GM12878 (cell line): ENCODE data around the gene CMTM1. TPM values are rescaled to one million over a fixed set of nuclear protein-coding genes. Genes with fewer than 3 reads are reported as not detected.

ENCODE experiments used
- ATAC-seq: fragments of 200-7000 bp; cut with Tn5 transposase; 3 replicates; pipeline ENCODE4 v1.9.1; 2020; ENCODE audit warnings: mild to moderate bottlenecking, moderate library complexity
- BruUV-seq: library from RNA; stranded (reverse); fragments of 400-500 nt; replicated peaks from 2 replicates; lab custom pipeline; 2021; lab: Mats Ljungman, UMichigan
- CTCF ChIA-PET: fragments of 300-600 bp; sonication (Branson Sonifier 250); formaldehyde crosslinking; extraction: SDS; loops from one replicate; lab custom pipeline; 2021; ENCODE audit warnings: inconsistent platforms; lab: Yijun Ruan, JAX
- POLR2A ChIA-PET: fragments of 350-600 bp; formaldehyde crosslinking; extraction: SDS; loops from one replicate; lab custom pipeline; 2021; ENCODE audit warnings: inconsistent platforms; lab: Charles Lee
- RAD21 ChIA-PET: fragments of 300-600 bp; sonication (Branson Sonifier 250); formaldehyde crosslinking; loops from one replicate; lab custom pipeline; 2023; ENCODE audit warnings: antibody characterized with exemption; ENCODE audit not compliant: unreplicated experiment; lab: Charles Lee
- SMC1A ChIA-PET: fragments of 300-600 bp; sonication (Branson Sonifier 250); formaldehyde crosslinking; loops from one replicate; lab custom pipeline; 2023; ENCODE audit not compliant: unreplicated experiment, uncharacterized antibody; lab: Charles Lee
- DNase-seq: peaks from one replicate; pipeline ENCODE4 v3.0.0-alpha.2; 2011; ENCODE audit warnings: low read depth, low spot score
- FAIRE-seq: peaks from 3 replicates; lab custom pipeline; 2011; peaks lifted over from hg19 to GRCh38; lab: Jason Lieb, UNC
- H2AFZ ChIP-seq: 2 replicates; pipeline ENCODE4 v1.6.0; 2011; ENCODE audit warnings: low read depth, low read length, control low read depth; ENCODE audit not compliant: control insufficient read depth
- H3K27ac ChIP-seq: 2 replicates; pipeline ENCODE4 v1.5.1; 2011; ENCODE audit warnings: control low read depth; ENCODE audit not compliant: control insufficient read depth, insufficient read depth
- H3K27me3 ChIP-seq, 2 experiments: replicated peaks in 1 of 2; 2 replicates each; pipeline versions ENCODE4 v1.6.0 to v1.6.1; 2011; ENCODE audit warnings: low read length in 1 of 2; ENCODE audit not compliant: control insufficient read depth in 2 of 2, insufficient read depth in 2 of 2
- H3K36me3 ChIP-seq, 2 experiments: 2 replicates each; pipeline ENCODE4 v1.5.1; 2011; ENCODE audit warnings: low read length in 1 of 2; ENCODE audit not compliant: control insufficient read depth in 2 of 2, insufficient read depth in 2 of 2
- H3K4me1 ChIP-seq: 2 replicates; pipeline ENCODE4 v1.6.1; 2011; ENCODE audit warnings: mild to moderate bottlenecking, low read length, moderate library complexity, mixed read lengths; ENCODE audit not compliant: control insufficient read depth, insufficient read depth
- H3K4me2 ChIP-seq: 2 replicates; pipeline ENCODE4 v1.6.0; 2011; ENCODE audit warnings: control low read depth; ENCODE audit not compliant: control insufficient read depth, insufficient read depth
- H3K4me3 ChIP-seq: fragments of 200-600 bp; sonication (generic); 2 replicates; pipeline ENCODE4 v1.5.1; 2016
- H3K79me2 ChIP-seq: 2 replicates; pipeline ENCODE4 v1.6.0; 2011; ENCODE audit warnings: low read length; ENCODE audit not compliant: control insufficient read depth, insufficient read depth
- H3K9ac ChIP-seq: 2 replicates; pipeline ENCODE4 v1.8.0; 2011; ENCODE audit warnings: low read length, control low read depth, mixed read lengths; ENCODE audit not compliant: control insufficient read depth, insufficient read depth
- H3K9me3 ChIP-seq: replicated peaks from 3 replicates; pipeline ENCODE4 v1.5.1; 2011; ENCODE audit warnings: mild to moderate bottlenecking, low read length; ENCODE audit not compliant: control insufficient read depth, insufficient read depth
- H4K20me1 ChIP-seq: 2 replicates; pipeline ENCODE4 v1.6.0; 2011; ENCODE audit not compliant: control insufficient read depth, insufficient read depth
- FOS ChIP-seq: IDR thresholded peaks from 3 replicates; pipeline ENCODE4 v1.6.1; 2011; ENCODE audit warnings: borderline replicate concordance; ENCODE audit not compliant: insufficient read length; ENCODE audit errors: extremely low read depth
- IKZF1 ChIP-seq: fragments of 450-650 bp; conservative IDR thresholded peaks from 2 replicates; pipeline ENCODE4 v1.6.1; 2017; ENCODE audit warnings: antibody characterized with exemption, mild to moderate bottlenecking
- NR2C2 ChIP-seq: IDR thresholded peaks from 2 replicates; pipeline ENCODE4 v1.6.1; 2011; ENCODE audit warnings: borderline replicate concordance, low read depth; ENCODE audit not compliant: control insufficient read depth, insufficient read length
- SIX5 ChIP-seq: IDR thresholded peaks from 2 replicates; pipeline ENCODE4 v1.6.1; 2011; ENCODE audit warnings: mild to moderate bottlenecking, low read depth, low read length, moderate library complexity; ENCODE audit not compliant: severe bottlenecking
- SMAD1 ChIP-seq: fragments of 450-650 bp; IDR thresholded peaks from 2 replicates; pipeline ENCODE4 v1.6.1; 2018; ENCODE audit warnings: mild to moderate bottlenecking, low read depth; ENCODE audit not compliant: partially characterized antibody
- SMAD5 ChIP-seq: IDR thresholded peaks from 2 replicates; pipeline ENCODE4 v1.6.1; 2016; ENCODE audit warnings: antibody characterized with exemption, low read depth
- TBL1XR1 ChIP-seq: IDR thresholded peaks from 2 replicates; pipeline ENCODE4 v1.6.1; 2012; ENCODE audit warnings: low read depth, low read length, improper control_type of control experiment
- USF2 ChIP-seq: IDR thresholded peaks from 2 replicates; pipeline ENCODE4 v1.6.1; 2011; ENCODE audit warnings: low read depth, low read length, improper control_type of control experiment, borderline replicate concordance
- YBX1 ChIP-seq: fragments of 450-650 bp; IDR thresholded peaks from 2 replicates; pipeline ENCODE4 v1.6.1; 2016; ENCODE audit warnings: antibody characterized with exemption
- ZNF24 ChIP-seq: fragments of 450-650 bp; IDR thresholded peaks from 2 replicates; pipeline ENCODE4 v1.6.1; 2017; ENCODE audit warnings: antibody characterized with exemption, mild to moderate bottlenecking
- ZNF274 ChIP-seq: IDR thresholded peaks from one replicate; pipeline ENCODE4 v1.8.0; 2011; ENCODE audit not compliant: insufficient read length, insufficient read depth
- WGBS: methylation state at CpG from one replicate; pipeline ENCODE4 v1.1.6; 2016; ENCODE audit warnings: low lambda C conversion rate; ENCODE audit not compliant: insufficient replicate concordance, insufficient coverage; ENCODE audit errors: missing lambda C conversion rate; 5-methylcytosine and 5-hydroxymethylcytosine counted together
- in situ Hi-C: fragments of 300-500 bp; cut with MboI; formaldehyde crosslinking; loops from 9 replicates; pipeline ENCODE4 v1.14.3; 2018; ENCODE audit warnings: mixed read lengths
- intact Hi-C: fragments of 100-400 bp; cut with micrococcal nuclease; formaldehyde crosslinking; loops from one replicate; pipeline ENCODE4 v1.14.2; 2022; ENCODE audit not compliant: unreplicated experiment
- polyA plus RNA-seq, 11 experiments: library from polyadenylated mRNA; depleted of rRNA in 4 of 11; unstranded in 6 of 11; stranded (reverse) in 5 of 11; fragments of >200 nt; fragmentation: Nextera tagmentation in 4 of 11; fragmentation: Illumina TruSeq in 1 of 11; extraction: Ambion mirVana in 4 of 11; extraction: Trizol in 1 of 11; gene quantifications; 1 replicate in 1 of 11; 2 replicates in 10 of 11; pipeline versions ENCODE4 v1.2.1 to v1.2.3, GENCODE V29; 2011 to 2016; ENCODE audit warnings: inconsistent platforms in 2 of 11, missing spikeins in 2 of 11, low read depth in 1 of 11
- total RNA-seq, 4 experiments: library from RNA; depleted of rRNA in 3 of 4; stranded (reverse); fragments of >200 nt in 3 of 4; fragmentation: Illumina TruSeq in 1 of 4; extraction: Trizol in 1 of 4; gene quantifications; 2 replicates each; pipeline versions ENCODE4 v1.2.1 to v1.2.3, GENCODE V29; 2013 to 2021
- TF ChIP-seq, protein P1 (sequence below): fragments of 150-350 bp; IDR thresholded peaks from 2 replicates; pipeline ENCODE4 v1.6.1; 2016; ENCODE audit warnings: low read depth, low read length

The CMTM1 gene
- total and polyA plus RNA-seq, 10 of the 15 experiments (the other 5 are each of a cell fraction or from before 2014, with no cell fraction given): 0.09 to 3.0 (median 1.4) TPM; not detected in 2

DNA sequence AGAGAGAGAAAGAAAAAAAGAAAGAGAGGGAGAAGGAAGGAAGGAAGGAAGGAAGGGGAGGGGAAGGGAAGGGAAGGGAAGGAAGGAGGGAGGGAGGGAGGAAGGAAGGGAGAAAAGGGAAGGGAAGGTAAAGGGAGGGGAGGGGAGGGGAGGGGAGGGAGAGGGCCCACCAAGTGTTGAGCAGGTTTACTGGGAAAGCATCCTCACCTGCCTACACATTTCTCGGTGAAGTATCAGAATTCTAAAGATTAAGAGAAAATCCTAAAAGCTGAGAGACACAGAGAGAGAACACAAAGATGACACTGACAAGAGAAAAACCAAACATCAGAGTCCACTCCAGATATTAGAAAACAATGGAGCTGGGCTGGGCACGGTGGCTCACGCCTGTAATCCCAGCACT is 26.0 kb downstream of the CMTM1 start:
- POLR2A ChIA-PET: interaction anchor here (0.6 kb wide), 1 partner anchor 80 kb away, joined by 3 read pairs; no protein-coding TSS in a partner anchor
- no peak for DNase-seq
- RAD21 ChIA-PET: no interaction called here
- H3K27me3 ChIP-seq: peaks cover 0 to 4% of the 10 kb centered on the region in 2 experiments; a peak in 1 of 4 replicates
- peaks cover 8% of the 10 kb centered on the region for H3K4me1 ChIP-seq
- no peaks in the 10 kb centered on the region for H3K36me3 ChIP-seq
- no peaks in the 10 kb centered on the region for H4K20me1 ChIP-seq
- FAIRE-seq: no peak
- H2AFZ ChIP-seq: no peak overlapping the region
- in situ Hi-C loops: no loop called here
- no peak overlapping the region for H3K27ac ChIP-seq
- no peak overlapping the region for H3K4me3 ChIP-seq
- no TSS peak for BruUV-seq
- no peaks in the 10 kb centered on the region for H3K79me2 ChIP-seq
- H3K9ac ChIP-seq: no peak overlapping the region
- intact Hi-C loops: no loop called here
- no peak overlapping the region for H3K4me2 ChIP-seq
- 63% methylated on average over 3 of the region's 3 CpGs for WGBS
- SMC1A ChIA-PET: no interaction called here
- TF ChIP-seq NR2C2 (no peak), USF2 (no peak), TBL1XR1 (no peak), ZNF274 (no peak), YBX1 (no peak), FOS (no peak), SMAD1 (no peak), ZNF24 (no peak), SIX5 (no peak), SMAD5 (no peak), IKZF1 (no peak)
- TF ChIP-seq, protein P1, sequence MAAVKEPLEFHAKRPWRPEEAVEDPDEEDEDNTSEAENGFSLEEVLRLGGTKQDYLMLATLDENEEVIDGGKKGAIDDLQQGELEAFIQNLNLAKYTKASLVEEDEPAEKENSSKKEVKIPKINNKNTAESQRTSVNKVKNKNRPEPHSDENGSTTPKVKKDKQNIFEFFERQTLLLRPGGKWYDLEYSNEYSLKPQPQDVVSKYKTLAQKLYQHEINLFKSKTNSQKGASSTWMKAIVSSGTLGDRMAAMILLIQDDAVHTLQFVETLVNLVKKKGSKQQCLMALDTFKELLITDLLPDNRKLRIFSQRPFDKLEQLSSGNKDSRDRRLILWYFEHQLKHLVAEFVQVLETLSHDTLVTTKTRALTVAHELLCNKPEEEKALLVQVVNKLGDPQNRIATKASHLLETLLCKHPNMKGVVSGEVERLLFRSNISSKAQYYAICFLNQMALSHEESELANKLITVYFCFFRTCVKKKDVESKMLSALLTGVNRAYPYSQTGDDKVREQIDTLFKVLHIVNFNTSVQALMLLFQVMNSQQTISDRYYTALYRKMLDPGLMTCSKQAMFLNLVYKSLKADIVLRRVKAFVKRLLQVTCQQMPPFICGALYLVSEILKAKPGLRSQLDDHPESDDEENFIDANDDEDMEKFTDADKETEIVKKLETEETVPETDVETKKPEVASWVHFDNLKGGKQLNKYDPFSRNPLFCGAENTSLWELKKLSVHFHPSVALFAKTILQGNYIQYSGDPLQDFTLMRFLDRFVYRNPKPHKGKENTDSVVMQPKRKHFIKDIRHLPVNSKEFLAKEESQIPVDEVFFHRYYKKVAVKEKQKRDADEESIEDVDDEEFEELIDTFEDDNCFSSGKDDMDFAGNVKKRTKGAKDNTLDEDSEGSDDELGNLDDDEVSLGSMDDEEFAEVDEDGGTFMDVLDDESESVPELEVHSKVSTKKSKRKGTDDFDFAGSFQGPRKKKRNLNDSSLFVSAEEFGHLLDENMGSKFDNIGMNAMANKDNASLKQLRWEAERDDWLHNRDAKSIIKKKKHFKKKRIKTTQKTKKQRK: no peak
- TF ChIP-seq, all 136 proteins: peak for 0
- CTCF ChIA-PET: interaction anchor here (2.8 kb wide), 1 partner anchor 12 kb away, joined by 9 read pairs; no protein-coding TSS in a partner anchor
- H3K9me3 ChIP-seq: no peaks in the 10 kb centered on the region; the same call in 2 of the 3 replicates
- no peak for ATAC-seq
